Measurements from ENCODE around the gene TEX53.

DNA sequence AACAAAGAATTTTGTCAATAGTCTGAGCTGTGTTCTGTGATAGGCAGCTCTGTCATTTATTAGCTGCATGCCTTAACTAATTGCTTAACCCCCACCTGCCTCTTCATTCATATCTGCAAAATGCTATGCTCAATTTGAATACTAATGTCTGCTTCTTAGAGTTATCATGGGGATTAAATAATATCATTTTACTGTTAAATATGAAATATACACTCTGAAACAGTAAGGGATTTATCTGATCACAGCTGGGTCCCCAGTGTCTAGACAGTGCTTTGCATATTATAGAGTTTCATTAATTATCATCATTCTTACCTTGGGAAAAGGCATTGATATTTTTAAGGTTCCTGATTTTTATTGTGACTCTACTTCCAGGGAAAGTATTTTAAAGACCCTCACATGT, 12.4 kb upstream of the TEX53 start:
- TF ChIP-seq, protein P1, sequence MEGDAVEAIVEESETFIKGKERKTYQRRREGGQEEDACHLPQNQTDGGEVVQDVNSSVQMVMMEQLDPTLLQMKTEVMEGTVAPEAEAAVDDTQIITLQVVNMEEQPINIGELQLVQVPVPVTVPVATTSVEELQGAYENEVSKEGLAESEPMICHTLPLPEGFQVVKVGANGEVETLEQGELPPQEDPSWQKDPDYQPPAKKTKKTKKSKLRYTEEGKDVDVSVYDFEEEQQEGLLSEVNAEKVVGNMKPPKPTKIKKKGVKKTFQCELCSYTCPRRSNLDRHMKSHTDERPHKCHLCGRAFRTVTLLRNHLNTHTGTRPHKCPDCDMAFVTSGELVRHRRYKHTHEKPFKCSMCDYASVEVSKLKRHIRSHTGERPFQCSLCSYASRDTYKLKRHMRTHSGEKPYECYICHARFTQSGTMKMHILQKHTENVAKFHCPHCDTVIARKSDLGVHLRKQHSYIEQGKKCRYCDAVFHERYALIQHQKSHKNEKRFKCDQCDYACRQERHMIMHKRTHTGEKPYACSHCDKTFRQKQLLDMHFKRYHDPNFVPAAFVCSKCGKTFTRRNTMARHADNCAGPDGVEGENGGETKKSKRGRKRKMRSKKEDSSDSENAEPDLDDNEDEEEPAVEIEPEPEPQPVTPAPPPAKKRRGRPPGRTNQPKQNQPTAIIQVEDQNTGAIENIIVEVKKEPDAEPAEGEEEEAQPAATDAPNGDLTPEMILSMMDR (IDR thresholded peaks at IDR 0.05) = no peak
- no peak for TF ChIP-seq POLR2A (IDR thresholded peaks at IDR 0.05)
